Osteoblast (primary cell): ENCODE measurements around the gene PLEKHO2. TPM values are rescaled to one million over a fixed set of nuclear protein-coding genes. Genes with fewer than 3 reads are reported as not detected.
A peak's percentile ranks its signal among the peaks of the same experiment; 100 is the strongest.

Experiments used
- DNase-seq: peaks from one replicate; pipeline ENCODE4 v3.0.0; 2011; ENCODE audit warnings: low spot score, mixed read lengths; ENCODE audit not compliant: insufficient read length; ENCODE audit errors: missing footprints
- H2AFZ ChIP-seq: 2 replicates; pipeline ENCODE4 v1.6.0; 2011; ENCODE audit warnings: mild to moderate bottlenecking, low read length
- H3K27ac ChIP-seq: 2 replicates; pipeline ENCODE4 v1.5.1; 2011; ENCODE audit warnings: mild to moderate bottlenecking, low read depth, low read length, moderate library complexity
- H3K27me3 ChIP-seq: 2 replicates; pipeline ENCODE4 v1.6.0; 2012; ENCODE audit warnings: mild to moderate bottlenecking, control low read depth, inconsistent platforms, low read length, moderate library complexity; ENCODE audit not compliant: insufficient read depth
- H3K36me3 ChIP-seq: 2 replicates; pipeline ENCODE4 v1.5.1; 2011; ENCODE audit warnings: mild to moderate bottlenecking, low read length, control low read depth, moderate library complexity; ENCODE audit not compliant: insufficient read depth
- H3K4me1 ChIP-seq: 2 replicates; pipeline ENCODE4 v1.5.1; 2011; ENCODE audit warnings: mild to moderate bottlenecking, low read length, control low read depth, moderate library complexity; ENCODE audit not compliant: insufficient read depth
- H3K4me2 ChIP-seq: 2 replicates; pipeline ENCODE4 v1.6.0; 2011; ENCODE audit warnings: mild to moderate bottlenecking, low read length; ENCODE audit not compliant: insufficient read depth
- H3K4me3 ChIP-seq: fragments of 200-600 bp; sonication (generic); 3 replicates; pipeline ENCODE4 v1.5.1; 2012; ENCODE audit warnings: mild to moderate bottlenecking, low read length, inconsistent platforms; ENCODE audit not compliant: insufficient read depth
- H3K79me2 ChIP-seq: 2 replicates; pipeline ENCODE4 v1.6.0; 2012; ENCODE audit warnings: mild to moderate bottlenecking, low read length, control low read depth, inconsistent platforms; ENCODE audit not compliant: insufficient read depth
- H3K9me3 ChIP-seq: 2 replicates; pipeline ENCODE4 v1.5.1; 2011; ENCODE audit warnings: low read depth, low read length, control low read depth
- H4K20me1 ChIP-seq: 2 replicates; pipeline ENCODE4 v1.6.0; 2012; ENCODE audit warnings: mild to moderate bottlenecking, low read length, control low read depth; ENCODE audit not compliant: insufficient read depth
- total RNA-seq: library from RNA; depleted of rRNA; stranded (reverse); fragments of >200 nt; gene quantifications from 2 replicates; pipeline ENCODE4 v1.2.3, GENCODE V29; 2012
- TF ChIP-seq, protein P1 (sequence below): IDR thresholded peaks from 2 replicates; pipeline ENCODE4 v1.5.1; 2011; ENCODE audit warnings: mild to moderate bottlenecking, low read depth, low read length, moderate library complexity; ENCODE audit errors: extremely low read depth

The PLEKHO2 gene
- total RNA-seq, 1 donor, result 41.6 TPM

DNA sequence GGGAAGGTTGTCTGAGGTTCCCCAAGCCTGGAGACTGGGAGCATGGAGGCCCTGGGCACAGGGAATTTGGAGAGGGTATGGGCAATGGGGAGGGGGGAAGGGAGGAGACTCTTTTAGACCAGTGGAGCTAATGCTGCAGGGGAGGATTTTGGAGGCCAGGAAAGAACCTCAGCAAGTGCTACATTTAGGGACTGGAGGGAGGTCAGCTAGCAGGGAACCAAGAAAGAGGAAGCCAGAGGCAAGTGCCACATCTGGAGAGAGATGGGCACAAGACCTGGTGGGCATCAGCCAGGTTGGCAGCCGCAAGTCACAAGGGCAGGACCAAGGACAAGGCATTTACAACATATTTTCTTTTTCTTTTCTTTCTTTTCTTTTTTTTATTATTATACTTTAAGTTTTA is 20.7 kb downstream of the PLEKHO2 start:
- Histone ChIP-seq H3K27ac (no peak overlapping the region), H3K4me1 (peaks cover 22% of the 10 kb centered on the region), H4K20me1 (peaks cover 21% of the 10 kb centered on the region), H2AFZ (no peak overlapping the region), H3K4me2 (no peak overlapping the region), H3K27me3 (no peaks in the 10 kb centered on the region), H3K9me3 (no peaks in the 10 kb centered on the region), H3K36me3 (peaks cover 53% of the 10 kb centered on the region), H3K4me3 (no peak overlapping the region), H3K79me2 (peaks cover 51% of the 10 kb centered on the region)
- TF ChIP-seq, protein P1, sequence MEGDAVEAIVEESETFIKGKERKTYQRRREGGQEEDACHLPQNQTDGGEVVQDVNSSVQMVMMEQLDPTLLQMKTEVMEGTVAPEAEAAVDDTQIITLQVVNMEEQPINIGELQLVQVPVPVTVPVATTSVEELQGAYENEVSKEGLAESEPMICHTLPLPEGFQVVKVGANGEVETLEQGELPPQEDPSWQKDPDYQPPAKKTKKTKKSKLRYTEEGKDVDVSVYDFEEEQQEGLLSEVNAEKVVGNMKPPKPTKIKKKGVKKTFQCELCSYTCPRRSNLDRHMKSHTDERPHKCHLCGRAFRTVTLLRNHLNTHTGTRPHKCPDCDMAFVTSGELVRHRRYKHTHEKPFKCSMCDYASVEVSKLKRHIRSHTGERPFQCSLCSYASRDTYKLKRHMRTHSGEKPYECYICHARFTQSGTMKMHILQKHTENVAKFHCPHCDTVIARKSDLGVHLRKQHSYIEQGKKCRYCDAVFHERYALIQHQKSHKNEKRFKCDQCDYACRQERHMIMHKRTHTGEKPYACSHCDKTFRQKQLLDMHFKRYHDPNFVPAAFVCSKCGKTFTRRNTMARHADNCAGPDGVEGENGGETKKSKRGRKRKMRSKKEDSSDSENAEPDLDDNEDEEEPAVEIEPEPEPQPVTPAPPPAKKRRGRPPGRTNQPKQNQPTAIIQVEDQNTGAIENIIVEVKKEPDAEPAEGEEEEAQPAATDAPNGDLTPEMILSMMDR, result no peak
- no peak for DNase-seq

DNA sequence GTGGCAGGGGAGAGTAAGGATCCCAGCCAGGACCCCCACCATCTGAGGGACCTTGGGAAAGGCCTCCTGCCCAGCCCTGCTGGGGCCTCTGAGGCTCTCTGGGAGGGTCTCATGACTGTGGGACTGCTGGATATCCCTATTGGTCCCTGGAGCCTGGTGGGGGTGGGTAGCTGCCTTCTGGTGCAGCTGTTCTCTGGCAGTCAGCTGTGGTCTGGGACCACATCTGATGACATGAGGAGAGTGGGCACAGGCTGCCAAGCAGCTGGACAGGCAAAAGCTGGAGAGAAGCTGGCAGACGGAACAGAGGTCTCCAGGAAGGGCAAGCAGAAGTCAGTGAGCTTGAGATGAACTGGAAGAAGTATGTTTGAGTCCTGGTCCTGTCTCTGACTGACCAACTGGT is 22.4 kb downstream of the PLEKHO2 start:
- Histone ChIP-seq H3K36me3 (peaks cover 48% of the 10 kb centered on the region), H4K20me1 (peaks cover 14% of the 10 kb centered on the region), H3K4me3 (no peak overlapping the region), H3K9me3 (no peaks in the 10 kb centered on the region), H2AFZ (no peak overlapping the region), H3K27ac (no peak overlapping the region), H3K79me2 (peaks cover 37% of the 10 kb centered on the region), H3K4me2 (no peak overlapping the region), H3K27me3 (no peaks in the 10 kb centered on the region), H3K4me1 (peaks cover 11% of the 10 kb centered on the region)
- TF ChIP-seq, protein P1, result no peak
- DNase-seq, result no peak

DNA sequence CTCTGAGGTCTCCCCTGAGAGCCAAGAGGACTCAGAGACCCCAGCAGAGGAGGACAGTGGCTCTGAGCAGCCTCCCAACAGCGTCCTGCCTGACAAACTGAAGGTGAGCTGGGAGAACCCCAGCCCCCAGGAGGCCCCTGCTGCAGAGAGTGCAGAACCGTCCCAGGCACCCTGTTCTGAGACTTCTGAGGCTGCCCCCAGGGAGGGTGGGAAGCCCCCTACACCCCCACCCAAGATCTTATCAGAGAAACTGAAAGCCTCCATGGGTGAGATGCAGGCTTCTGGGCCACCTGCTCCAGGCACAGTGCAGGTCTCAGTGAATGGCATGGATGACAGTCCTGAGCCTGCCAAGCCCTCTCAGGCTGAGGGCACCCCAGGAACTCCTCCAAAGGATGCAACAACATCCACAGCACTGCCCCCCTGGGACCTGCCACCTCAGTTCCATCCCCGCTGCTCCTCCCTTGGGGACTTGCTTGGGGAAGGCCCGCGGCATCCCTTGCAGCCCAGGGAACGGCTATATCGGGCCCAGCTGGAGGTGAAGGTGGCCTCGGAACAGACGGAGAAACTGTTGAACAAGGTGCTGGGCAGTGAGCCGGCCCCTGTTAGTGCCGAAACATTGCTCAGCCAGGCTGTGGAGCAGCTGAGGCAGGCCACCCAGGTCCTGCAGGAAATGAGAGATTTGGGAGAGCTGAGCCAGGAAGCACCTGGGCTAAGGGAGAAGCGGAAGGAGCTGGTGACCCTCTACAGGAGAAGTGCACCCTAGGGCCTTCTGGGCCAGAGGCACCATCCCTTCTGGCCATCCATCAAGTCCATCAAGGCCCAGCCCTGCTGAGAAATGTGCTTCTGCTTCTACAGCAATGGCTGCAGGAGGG is 23.6 kb downstream of the PLEKHO2 start:
- TF ChIP-seq, protein P1, result no peak
- peaks cover 35% of the 10 kb centered on the region for H3K36me3 ChIP-seq

DNA sequence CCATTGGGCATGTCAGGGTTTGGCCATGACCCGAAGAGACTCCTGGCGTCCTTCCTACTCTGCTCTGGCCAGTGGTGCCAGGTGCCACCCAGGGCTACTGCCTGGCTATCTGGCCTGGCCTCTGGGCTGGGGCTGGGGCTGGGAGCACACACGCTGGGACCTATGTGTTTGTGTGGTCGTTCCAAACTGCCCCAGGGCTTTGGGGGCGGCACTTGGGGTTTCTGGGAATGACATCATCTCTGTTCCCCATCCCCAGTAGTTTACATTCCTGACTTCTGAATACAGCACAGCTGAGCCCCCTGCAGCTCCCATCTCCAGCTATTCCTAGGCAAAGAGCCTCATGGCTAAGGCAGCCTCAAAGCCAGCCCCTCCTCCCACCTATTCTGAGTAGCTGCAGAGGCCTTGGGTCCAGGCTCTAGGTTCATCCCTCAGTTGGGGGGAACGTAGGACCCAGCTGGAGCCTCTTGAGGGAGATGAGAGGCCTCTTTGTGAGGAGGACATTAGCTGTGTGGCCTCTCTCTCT is 24.3 kb downstream of the PLEKHO2 start:
- Histone ChIP-seq H3K4me1 (peaks cover 11% of the 10 kb centered on the region), H2AFZ (no peak overlapping the region), H3K27ac (no peak overlapping the region), H3K79me2 (peaks cover 17% of the 10 kb centered on the region), H4K20me1 (peaks cover 7% of the 10 kb centered on the region), H3K9me3 (no peaks in the 10 kb centered on the region), H3K4me3 (no peak overlapping the region), H3K4me2 (no peak overlapping the region), H3K27me3 (no peaks in the 10 kb centered on the region), H3K36me3 (peaks cover 28% of the 10 kb centered on the region)
- TF ChIP-seq, protein P1, result no peak
- peak; percentile 91 for DNase-seq

More for the DNA sequence above, 23.6 kb downstream of the PLEKHO2 start:
- no peak overlapping the region for H2AFZ ChIP-seq
- H3K79me2 ChIP-seq, result peaks cover 24% of the 10 kb centered on the region
- H4K20me1 ChIP-seq, result peaks cover 8% of the 10 kb centered on the region
- DNase-seq, result no peak
- H3K27ac ChIP-seq, result no peak overlapping the region
- peaks cover 11% of the 10 kb centered on the region for H3K4me1 ChIP-seq
- no peak overlapping the region for H3K4me3 ChIP-seq
- H3K27me3 ChIP-seq, result no peaks in the 10 kb centered on the region
- no peak overlapping the region for H3K4me2 ChIP-seq
- no peaks in the 10 kb centered on the region for H3K9me3 ChIP-seq
